ENCODE data around the gene PEBP1.
"Not testable (repeated sequence)": the region's sequence is repeated elsewhere in the genome, so short reads cannot be mapped to it uniquely, and the experiment has no call there.

The PEBP1 gene

DNA sequence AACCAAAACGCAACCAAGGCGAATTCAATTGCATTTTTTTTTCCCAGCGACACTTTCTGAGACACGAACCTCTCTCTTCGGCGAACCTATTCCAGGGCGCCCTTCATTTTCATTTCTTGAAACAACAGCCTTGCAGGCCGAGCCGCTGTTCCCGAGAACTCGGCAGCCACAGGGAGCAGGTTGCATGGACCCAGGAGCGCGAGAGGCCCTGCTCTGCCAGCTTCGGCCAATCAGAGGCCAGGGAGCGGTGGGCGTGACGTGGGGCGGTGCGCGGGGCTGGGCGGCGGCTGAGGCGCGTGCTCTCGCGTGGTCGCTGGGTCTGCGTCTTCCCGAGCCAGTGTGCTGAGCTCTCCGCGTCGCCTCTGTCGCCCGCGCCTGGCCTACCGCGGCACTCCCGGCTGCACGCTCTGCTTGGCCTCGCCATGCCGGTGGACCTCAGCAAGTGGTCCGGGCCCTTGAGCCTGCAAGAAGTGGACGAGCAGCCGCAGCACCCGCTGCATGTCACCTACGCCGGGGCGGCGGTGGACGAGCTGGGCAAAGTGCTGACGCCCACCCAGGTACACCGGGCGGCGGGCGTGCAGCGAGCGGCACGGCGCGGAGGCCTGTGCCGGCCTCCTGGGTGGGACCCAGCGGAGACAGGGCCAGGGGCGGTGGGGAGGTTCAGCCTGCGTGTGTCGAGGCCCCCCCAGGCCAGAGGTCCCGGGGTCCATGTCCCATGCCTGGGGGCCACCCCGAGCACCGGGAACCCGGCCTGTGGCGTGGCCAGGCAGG is at the start of gene PEBP1:
PEBP1 (plus strand) TSS at position 337 of the 771 bp plus-strand sequence; CDS start at position 423, 86 bp downstream.
- DNase-seq (ENCODE audit: low spot score), result peak; percentile 98

DNA sequence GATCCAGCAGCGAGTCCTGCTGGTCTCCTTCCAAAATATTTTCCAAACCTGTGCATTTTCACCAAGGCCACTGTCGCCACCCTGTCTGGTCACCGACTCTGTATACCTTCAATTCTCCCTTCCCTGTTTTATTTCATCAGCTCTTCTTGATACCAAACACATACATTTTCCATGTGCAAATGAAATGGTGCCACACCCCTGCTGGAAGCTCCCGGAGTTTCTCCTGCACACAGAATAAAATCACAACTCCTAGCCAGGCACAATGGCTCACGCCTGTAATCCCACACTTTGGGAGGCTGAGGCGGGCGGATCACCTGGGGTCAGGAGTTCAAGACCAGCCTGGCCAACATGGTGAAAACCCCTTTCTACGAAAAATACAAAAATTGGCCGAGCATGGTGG is 46.1 kb upstream of the PEBP1 start:
- DNase-seq (ENCODE audit: low spot score), result no peak

DNA sequence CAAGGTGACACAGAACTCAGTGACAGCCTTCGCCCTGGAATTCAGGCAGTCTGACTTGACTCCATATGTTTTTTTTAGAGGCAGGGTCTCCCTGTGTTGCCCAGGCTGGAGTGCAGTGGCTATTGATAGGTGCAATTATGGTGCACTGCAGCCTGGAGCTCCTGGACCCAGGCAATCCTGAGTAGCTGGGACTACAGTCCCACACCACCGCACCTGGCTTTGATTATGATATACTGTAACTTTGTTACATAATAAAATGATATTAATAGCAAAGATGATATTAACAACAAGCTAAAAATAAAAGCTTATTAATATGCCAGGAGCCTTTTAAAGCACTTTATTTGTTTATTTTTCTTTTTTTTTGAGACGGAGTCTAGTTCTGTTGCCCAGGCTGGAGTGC is 41.9 kb upstream of the PEBP1 start:
- DNase-seq (ENCODE audit: low spot score), result no peak

DNA sequence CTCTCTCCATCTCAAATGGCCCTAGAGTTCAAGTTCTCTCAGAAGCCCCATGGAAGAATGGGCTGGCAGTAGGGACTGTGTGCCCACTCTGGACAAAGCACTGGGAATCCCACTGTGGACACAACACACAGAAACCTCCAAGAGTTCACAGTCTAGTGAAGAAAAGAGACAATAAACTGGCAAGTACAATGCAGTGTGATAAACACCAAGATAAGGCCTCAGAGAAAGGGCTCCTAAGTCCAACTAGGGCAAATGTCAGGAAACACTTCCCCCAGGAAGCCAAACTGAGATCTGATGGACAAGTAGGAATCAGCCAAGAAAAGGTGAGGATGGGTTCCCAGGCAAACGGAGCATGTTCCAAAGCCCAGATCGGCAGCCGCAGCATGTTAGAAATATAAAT is 37.5 kb upstream of the PEBP1 start:
- no peak for DNase-seq (ENCODE audit: low spot score)

DNA sequence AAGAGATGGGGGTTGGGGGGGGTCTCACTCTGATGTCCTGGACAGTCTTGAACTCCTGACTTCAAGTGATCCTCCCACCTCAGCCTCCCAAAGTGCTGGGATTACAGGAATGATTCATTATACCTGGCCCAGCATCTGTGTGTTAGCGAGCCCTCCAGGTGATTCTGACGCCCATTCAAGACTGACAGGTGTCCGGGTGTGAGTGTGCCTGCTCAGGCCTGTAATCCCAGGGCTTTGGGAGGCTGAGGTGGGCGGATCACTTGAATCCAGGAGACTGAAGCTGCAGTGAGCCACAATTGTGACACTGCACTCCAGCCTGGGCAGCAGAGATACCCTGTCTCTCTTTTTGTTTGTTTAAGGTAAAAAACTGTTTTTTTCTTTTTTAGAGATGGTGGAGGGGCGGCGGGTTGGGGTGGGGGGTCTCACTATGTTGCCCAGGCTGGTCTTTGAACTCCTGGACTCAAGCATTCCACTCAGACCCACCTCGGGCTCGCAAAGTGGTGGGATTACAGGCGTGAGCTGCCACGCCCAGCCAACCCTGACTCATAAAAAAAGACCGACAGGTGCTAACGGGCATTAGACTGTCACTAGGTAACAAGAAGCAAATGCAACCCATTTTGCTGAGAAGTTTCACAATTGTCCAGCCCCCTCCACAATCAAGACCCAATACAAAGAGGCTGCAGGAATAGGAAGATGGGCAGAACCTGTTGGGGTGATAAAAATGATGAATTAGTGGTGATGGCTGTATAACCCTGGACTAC is 36.8 kb upstream of the PEBP1 start:
- DNase-seq (ENCODE audit: low spot score), result no peak

DNA sequence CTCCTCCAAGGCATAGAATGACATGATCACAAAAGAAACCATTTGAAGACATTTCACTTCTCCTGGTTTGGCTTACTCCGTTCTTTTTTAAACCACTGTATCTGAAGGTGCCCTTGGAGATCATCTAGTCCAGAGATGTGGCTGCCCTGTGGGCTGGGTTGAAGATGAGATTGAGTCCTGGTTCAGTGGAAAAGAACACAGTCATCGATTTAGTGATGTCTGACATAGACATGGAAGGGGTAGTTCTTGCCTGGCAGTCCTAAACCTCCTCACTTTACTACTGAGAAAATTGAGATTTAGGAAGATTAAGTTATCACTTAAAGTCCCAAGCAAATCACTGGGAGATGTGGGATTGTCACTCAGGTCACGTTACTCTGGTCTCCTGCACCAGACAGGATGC is 34.9 kb upstream of the PEBP1 start:
- DNase-seq (ENCODE audit: low spot score), result no peak

DNA sequence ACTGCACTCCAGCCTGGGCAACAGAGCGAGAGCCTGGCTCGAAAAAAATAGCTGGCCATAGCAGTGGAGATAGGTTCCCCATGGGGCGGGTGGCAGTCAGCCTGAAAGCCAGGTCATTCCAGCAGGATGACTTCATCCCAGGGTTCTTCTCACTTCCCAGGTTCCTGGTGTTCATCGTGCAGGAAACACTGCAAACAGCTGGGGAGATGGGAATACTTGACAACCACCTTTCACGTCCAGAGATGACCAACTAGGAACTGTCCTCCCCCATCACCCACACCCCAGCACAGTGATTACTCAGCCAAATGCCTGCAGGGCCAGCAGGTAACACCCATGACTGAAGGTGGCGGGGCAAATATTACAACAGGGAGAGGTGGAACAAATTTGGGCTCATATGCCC is 33.9 kb upstream of the PEBP1 start:
- DNase-seq (ENCODE audit: low spot score), result no peak

DNA sequence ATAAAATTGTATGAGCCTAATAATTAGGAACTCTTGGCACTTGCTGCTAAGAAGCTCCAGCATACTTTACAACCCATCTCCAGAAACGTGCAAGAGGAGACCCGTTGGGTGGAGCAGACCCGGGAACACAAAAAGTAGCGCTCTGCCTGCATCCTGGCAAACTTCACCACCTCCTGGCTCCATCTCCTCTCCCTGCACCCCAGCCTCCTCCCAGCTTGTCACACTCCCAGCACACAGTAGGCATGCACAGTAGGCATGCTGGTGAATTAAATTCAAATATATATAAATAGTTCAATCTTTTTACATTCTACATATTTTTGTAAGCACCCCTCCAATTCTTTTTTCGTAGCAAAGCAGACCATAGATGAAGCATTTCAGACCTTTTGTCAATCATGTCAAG is 33.3 kb upstream of the PEBP1 start:
- no peak for DNase-seq (ENCODE audit: low spot score)

DNA sequence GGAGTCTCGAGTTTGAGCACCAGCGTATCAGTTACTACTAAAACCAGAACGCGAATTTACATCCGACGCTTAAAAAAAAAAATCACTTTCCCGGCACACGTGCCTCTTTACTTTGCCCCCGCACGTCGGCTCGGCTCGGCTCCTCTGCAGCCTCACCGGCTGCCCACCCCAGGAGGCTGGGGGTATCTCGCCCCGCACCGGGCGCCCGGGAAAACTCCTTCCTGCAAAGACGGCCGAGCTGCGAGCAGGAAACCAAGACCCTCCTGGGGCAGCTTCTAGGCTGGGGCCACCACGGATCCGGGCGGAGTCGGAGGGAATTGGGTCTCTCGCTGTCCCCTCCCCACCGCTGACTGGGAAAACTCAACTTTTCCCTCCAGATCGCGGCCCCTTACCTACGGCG is 32.7 kb upstream of the PEBP1 start:
- DNase-seq (ENCODE audit: low spot score), result peak; percentile 28

DNA sequence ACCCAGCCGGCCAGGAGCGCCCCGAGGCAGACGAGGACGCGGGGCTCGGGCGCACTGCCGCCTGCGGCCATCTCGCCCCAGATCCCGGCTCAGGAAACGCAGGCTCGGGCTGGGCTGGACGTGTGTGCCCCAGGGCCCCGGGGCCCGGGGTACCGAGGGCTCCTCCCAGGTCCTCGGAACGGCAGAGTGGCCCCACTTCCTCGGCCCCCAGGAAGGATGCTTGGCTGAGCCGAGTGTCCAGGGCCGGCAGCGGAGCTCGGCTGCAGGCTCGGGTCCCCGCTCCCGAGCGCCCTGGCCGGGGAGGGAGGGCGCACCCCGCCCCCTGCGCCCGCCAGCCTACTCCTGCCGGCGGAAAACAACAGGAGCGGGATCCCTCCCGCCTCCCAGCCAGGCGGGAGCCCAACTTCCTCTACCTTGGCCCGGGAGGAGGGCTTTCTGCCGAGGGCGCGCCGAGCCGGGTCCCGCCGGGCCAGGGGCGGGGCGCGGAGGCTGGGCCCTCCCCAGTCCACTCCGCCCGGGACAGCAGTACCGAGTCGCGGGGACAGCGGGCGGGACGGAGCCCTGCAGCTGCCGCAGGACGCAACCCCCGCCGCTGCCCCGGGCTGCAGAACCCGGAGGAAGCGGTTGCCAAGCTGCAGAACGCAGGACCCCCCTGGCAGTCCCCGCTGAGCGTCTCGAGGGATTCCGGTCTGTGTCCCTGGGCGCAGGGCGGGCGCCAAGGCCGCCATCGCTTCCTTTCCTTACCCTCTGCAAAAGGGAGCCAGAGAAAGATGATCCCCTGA is 32.1 kb upstream of the PEBP1 start, which contains the start of gene VSIG10:
VSIG10 (minus strand) TSS at position 411 of the 782 bp plus-strand sequence; CDS start at position 71, 340 bp downstream.
- DNase-seq (ENCODE audit: low spot score), result peak; percentile 81

DNA sequence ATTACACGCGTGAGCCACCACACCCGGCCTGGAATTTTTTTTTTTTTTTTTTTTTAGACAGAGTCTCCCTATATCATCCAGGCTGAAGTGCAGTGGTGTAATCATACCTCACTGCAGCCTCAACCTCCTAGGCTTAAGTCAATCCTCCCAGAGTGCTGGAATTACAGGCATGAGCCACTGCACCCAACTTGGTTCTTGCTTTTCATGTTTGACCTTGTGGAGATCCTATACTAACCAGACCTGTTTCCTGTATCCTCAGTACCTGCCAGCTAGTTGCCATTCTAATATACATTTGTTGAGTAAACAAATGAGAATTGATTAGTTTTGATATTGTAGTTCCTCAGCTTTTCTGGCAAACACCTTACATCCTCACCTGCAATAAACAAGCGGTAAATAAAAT is 28.9 kb upstream of the PEBP1 start:
- no peak for DNase-seq (ENCODE audit: low spot score)

DNA sequence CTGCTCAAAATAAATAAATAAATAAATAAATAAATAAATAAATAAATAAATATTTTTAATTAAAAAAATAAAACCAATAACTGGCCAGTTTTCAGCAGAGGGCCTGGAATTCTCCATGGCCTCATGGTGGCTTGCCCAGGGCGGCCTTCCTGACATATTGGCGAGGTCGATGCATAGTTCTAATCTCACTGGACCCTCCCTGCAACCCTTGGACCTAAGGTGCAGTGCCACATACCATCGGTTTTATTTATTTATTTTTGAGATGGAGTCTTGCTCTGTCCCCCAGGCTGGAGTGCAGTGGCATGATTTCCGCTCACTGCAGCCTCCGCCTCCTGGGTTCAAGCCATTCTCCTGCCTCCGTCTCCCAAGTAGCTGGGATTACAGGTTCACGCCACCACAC is 28.2 kb upstream of the PEBP1 start:
- no peak for DNase-seq (ENCODE audit: low spot score)

DNA sequence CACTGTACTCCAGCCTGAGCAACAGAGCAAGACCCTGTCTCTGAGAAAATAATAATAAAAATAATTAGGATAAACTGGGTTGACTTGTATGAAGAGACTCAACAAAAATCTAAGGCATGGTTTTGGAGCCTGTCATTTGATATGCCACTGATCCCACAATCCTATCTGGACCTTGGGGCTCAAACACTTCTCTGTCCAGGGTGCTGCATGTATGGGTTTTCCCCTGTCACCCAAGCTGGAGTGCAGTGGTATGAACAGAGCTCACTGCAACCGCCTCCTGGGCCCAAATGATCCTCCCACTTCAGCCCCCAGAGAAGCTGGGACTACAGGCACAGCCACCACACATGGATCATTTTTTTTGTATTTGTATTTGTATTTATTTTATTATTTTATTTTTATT is 26.8 kb upstream of the PEBP1 start:
- no peak for DNase-seq (ENCODE audit: low spot score)

DNA sequence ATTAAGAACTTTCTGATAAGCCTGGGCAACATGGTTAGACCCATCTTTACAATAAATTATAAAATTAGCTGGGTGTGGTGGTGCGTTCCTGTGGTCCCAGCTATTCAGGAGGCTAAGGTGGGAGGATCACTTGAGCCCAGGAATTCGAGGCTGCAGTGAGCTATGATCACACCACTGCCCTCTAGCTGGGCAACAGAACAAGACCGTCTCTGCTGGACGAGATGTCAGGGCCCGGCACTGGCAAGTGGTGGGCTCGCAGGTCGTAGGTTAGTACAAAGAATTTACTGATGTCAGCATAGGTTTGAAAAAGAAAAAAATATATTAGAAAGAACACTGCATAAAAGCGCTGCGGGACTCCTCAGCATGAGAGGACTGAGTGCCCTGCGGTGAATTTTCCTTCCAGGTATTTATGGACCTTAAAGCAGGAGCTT is 16.5 kb upstream of the PEBP1 start:
- DNase-seq (ENCODE audit: low spot score), result no peak

DNA sequence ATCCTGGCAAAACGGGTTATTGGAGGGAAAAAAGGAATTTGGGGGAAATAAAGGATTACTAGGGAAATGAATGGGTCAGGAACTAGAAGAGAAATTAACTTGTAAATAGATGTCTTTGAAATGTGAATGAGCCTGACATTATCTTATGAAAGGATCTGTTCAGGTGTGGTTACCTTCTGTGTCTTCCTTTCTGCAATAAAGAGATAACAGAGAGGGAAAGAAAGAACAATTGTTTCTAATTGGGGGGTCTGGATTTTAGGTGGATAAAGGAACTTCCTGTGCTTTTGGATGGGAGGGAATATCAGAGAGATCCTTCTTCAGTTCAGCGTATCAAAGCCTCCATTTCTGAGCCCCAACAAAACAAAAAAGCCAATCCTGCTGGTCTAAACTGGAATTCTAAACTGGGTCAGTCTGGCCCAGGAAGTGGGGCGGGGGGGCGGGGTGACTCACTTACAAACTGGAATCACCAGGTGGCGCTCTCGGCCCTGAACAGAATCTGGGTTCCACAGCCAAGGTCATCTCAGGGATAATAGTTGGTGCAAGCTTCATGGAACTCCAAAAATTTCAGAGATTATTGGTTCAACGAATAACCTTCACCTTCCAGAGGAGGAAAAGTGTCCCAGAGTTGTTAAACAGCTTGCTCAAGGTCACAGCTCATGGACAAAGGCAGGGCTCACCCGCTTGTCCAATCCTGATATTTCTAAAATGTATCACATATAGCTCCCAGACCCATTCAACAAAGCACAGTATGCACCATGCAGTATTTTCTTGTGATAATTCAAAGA is 15.2 kb upstream of the PEBP1 start:
- DNase-seq (ENCODE audit: low spot score), result peak; percentile 91

DNA sequence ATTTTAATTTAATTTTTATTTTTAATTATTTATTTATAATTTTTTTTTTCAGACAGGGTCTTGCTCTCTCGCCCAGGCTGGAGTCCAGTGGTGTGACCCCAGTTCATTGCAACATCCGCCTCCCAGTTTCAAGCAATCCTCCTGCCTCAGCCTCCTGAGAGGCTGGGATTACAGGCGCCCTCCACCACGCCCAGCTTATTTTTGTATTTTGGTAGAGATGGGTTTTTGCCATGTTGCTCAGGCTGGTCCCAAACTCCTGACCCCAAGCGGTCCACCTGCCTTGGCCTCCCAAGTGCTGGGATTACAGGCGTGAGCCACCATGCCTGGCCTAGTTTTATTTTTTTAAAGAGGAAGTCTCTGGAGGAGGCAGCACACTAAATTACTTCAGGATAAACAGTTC is 13.7 kb upstream of the PEBP1 start:
- no peak for DNase-seq (ENCODE audit: low spot score)

DNA sequence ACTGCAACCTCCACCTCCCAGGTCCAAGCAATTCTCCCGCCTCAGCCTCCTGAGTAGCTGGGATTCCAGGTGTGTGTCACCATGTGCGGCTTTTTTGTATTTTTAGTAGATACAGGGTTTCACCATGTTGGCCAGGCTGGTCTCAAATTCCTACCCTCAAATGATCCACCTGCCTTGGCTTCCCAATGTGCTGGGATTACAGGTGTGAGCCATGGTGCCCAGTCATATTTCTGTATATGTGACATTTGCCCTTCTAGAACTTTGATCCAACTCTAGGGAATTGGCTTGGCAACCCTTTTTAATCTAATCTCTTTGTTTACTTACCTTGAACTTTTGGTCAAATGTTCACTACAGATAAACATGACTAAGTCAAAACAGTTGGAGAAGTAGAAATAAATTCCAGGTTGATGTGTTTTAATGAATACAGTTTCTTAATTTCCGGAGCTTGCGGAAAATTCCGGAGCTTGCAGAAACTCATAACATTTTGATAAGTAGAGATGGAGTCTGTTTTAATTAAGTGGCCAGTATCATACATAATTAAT is 11.5 kb upstream of the PEBP1 start:
- no peak for DNase-seq (ENCODE audit: low spot score)

DNA sequence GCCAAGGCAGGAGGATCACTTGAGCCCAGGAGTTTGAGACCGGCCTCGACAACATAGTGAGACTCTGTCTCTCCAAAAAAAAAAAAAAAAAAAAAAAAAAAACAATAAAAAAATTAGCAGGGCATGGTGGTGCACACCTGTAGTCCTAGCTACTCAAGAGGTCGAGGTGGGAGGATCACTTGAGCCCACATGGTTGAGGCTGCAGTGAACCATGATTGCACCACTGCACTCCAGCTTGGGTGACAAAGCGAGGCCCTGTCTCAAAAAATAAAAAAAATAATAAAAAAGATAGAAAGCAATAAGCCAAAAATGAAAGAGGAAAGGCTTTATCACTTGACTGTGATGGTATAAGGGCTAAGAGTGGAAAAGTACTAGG is 10.2 kb upstream of the PEBP1 start:
- no peak for DNase-seq (ENCODE audit: low spot score)

DNA sequence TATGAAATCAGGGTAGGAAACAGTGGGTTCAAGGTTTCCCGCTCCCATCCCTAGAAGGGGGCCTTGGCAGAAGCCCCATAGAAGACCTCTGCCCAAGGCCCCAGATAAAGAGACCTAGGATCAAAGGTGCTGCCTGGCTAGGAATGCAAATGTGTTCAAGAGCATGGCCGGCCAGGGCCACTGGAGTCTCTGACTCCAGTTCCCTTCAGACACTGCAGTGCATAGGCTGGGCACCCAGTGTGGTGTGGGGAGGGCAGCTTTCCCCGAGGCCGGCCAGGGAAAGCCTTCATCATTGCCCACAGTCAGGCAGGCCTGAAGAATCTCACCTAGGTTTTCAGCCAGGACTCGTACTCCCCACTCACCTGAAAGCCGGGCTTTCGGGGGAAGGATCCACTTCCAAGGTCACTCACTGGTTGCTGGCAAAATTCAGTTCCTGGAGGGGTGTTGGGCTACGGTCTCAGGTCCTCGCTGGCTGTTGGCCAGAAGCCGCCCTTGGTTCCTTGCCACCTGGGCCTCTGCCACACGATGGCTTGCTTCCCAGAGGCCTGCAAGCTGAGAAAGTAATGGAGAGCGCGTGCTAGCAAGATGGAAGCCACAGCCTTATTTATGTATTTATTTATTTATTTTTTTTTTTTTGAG is 9.7 kb upstream of the PEBP1 start:
- DNase-seq (ENCODE audit: low spot score), result no peak

DNA sequence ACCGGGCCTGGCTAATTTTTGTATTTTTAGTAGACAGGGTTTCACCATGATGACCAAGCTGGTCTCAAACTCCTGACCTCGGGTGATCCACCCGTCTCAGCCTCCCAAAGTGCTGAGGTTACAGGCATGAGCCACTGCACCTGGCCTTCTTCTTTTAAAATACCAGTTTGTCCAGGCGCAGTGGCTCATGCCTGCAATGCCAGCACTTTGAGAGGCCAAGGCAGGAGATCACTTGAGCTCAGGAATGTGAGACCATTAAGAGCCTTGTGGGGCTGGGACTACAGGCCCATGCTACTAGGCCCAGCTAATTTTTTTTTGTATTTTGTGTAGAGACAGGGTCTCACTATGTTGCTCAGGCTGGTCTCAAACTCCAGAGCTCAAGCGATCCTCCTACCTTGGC is 8.1 kb upstream of the PEBP1 start:
- no peak for DNase-seq (ENCODE audit: low spot score)

DNA sequence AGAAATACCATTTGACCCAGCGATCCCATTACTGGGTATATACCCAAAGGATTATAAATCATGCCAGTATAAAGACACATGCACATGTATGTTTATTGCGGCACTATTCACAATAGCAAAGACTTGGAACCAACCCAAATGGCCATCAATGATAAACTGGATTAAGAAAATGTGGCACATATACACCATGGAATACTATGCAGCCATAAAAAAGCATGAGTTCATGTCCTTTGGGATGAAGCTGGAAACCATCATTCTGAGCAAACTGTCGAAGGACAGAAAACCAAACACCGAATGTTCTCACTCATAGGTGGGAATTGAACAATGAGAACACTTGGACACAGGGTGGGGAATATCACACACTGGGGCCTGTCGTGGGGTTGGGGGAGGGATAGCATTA is 6.5 kb upstream of the PEBP1 start:
- DNase-seq (ENCODE audit: low spot score), result not testable (repeated sequence)
